Measurements from ENCODE around the gene ETFBKMT.

DNA sequence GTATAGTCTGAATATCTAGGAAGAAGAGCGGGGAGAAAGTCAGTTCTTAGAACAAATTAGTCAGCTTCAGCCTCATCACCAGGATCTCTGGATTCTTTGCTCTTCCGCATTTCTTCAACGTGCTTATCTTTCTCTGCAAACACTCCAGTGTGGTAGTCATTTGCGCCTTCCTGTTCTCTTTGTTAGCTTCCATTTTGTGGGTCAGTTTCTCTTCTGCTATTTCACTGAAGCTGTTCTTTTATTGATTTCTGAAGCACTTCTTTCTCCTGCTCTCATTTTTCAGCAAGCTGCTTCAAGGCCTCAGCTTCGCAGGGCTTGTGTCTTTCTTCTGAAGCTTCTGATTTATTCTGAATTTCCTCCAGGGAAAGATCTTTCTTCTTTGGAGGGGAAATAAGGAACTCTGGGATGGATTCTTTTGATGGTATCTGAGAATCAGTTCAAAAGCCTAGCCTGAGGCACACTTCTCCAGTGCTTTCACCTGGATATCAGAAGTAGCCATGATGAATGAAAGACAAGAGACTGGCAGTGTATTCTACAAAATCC is 55.9 kb downstream of the ETFBKMT start:
- TF ChIP-seq, protein P1, sequence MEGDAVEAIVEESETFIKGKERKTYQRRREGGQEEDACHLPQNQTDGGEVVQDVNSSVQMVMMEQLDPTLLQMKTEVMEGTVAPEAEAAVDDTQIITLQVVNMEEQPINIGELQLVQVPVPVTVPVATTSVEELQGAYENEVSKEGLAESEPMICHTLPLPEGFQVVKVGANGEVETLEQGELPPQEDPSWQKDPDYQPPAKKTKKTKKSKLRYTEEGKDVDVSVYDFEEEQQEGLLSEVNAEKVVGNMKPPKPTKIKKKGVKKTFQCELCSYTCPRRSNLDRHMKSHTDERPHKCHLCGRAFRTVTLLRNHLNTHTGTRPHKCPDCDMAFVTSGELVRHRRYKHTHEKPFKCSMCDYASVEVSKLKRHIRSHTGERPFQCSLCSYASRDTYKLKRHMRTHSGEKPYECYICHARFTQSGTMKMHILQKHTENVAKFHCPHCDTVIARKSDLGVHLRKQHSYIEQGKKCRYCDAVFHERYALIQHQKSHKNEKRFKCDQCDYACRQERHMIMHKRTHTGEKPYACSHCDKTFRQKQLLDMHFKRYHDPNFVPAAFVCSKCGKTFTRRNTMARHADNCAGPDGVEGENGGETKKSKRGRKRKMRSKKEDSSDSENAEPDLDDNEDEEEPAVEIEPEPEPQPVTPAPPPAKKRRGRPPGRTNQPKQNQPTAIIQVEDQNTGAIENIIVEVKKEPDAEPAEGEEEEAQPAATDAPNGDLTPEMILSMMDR (conservative IDR thresholded peaks at IDR 0.05; ENCODE audit: low read depth, low read length), result no peak
- TF ChIP-seq EZH2 (IDR thresholded peaks at IDR 0.05; ENCODE audit: borderline replicate concordance, low read depth, low read length, poor library complexity, severe bottlenecking), result no peak
